Activated CD8-positive, alpha-beta memory T cell treated with anti-CD3 and anti-CD28 coated beads, Interleukin-2, amount 50 U/mL, for 4 hours (primary cell): ENCODE data around the gene BLOC1S1.
"Not testable (repeated sequence)": the region's sequence is repeated elsewhere in the genome, so short reads cannot be mapped to it uniquely, and the experiment has no call there.

Source experiments
- DNase-seq: peaks from one replicate; pipeline ENCODE4 v3.0.0-alpha.2; 2020

Gene BLOC1S1

GRCh38 chr12:55746174-55746912 is 30.5 kb downstream of the BLOC1S1 start:
- no peak for DNase-seq

GRCh38 chr12:55746913-55747231 is 31.0 kb downstream of the BLOC1S1 start:
- DNase-seq: no peak

- no peak for DNase-seq
These were observed 32.6 kb downstream of the BLOC1S1 start for GRCh38 chr12:55748230-55748993.

GRCh38 chr12:55755246-55755645 is 39.4 kb downstream of the BLOC1S1 start:
- DNase-seq: no peak

GRCh38 chr12:55757701-55758100 is 41.9 kb downstream of the BLOC1S1 start:
- no peak for DNase-seq

GRCh38 chr12:55758575-55758974 is 42.7 kb downstream of the BLOC1S1 start:
- DNase-seq: not testable (repeated sequence)

- no peak for DNase-seq
These were observed 44.8 kb downstream of the BLOC1S1 start for GRCh38 chr12:55760663-55761062.

- no peak for DNase-seq
These were observed 46.8 kb downstream of the BLOC1S1 start for GRCh38 chr12:55762646-55763045.

- DNase-seq: no peak
These were observed 50.0 kb downstream of the BLOC1S1 start for GRCh38 chr12:55765736-55766290.

GRCh38 chr12:55767156-55767555 is 51.3 kb downstream of the BLOC1S1 start:
- no peak for DNase-seq
